ENCODE data around the gene TMEM150C. TPM values are rescaled to one million over a fixed set of nuclear protein-coding genes. Genes with fewer than 3 reads are reported as not detected.

TMEM150C gene
- total and polyA plus RNA-seq, 2 of the 4 experiments (the other 2 are of a cell fraction) = 0.10 to 0.36 TPM

DNA sequence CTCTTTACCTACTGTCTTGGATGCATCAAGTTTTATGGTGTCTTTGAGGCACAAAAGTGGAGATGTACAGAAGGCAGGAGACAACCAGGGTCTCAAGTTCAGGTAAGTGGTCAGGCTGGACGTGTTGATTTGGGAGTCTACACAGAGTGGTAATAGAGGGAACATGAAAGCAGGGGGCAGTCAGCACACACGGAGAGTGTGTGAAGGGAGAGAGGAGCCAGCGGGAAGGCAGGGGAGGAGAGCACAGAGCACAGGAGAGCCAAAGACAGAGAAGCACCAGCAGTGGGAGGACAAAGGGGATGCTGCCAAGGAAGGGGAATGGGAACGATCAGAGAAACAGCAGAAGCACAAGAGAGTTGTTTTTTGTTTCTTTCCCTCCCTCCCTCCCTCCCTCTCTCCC lies 32.9 kb downstream of the TMEM150C start:
- Histone ChIP-seq H2AK9ac (replicated peaks; ENCODE audit: low read depth, low read length, poor library complexity) (no peak overlapping the region), H2AK5ac (ENCODE audit: low read depth, low read length) (no peak overlapping the region), H3K79me1 (ENCODE audit: low read depth in 1 of 2, low read length in 2 of 2) (no peaks in the 10 kb centered on the region; a peak in 1 of 4 replicates), H3K4me2 (ENCODE audit: low read depth, low read length) (no peak overlapping the region), H3K4ac (ENCODE audit: low read depth, low read length) (no peak overlapping the region), H3K9me3 (ENCODE audit: control insufficient read depth, insufficient read depth, low read length) (no peaks in the 10 kb centered on the region), H3K18ac (ENCODE audit: low read depth, low read length) (no peak overlapping the region), H4K8ac (ENCODE audit: low read depth in 2 of 2, low read length in 2 of 2) (no peak overlapping the region), H3K27me3 (ENCODE audit: control insufficient read depth, insufficient read depth, low read length) (peaks cover 13% of the 10 kb centered on the region), H3K4me1 (ENCODE audit: control insufficient read depth, insufficient read depth, low read length) (no peaks in the 10 kb centered on the region), H4K20me1 (ENCODE audit: insufficient read depth, low read length) (no peaks in the 10 kb centered on the region), H2BK20ac (ENCODE audit: low read depth, low read length) (no peak overlapping the region), H3K9me1 (ENCODE audit: insufficient read depth, low read length) (no peaks in the 10 kb centered on the region), H2AFZ (replicated peaks; ENCODE audit: low read length, poor library complexity) (no peak overlapping the region), H2BK5ac (ENCODE audit: low read depth, low read length, poor library complexity, severe bottlenecking) (no peak overlapping the region), H3K23ac (ENCODE audit: low read depth, low read length) (no peak overlapping the region), H2BK120ac (ENCODE audit: low read depth, low read length) (no peak overlapping the region), H3K56ac (ENCODE audit: extremely low read depth, insufficient read depth, low read length) (no peak overlapping the region), H2BK15ac (ENCODE audit: low read depth, low read length) (no peak overlapping the region), H3K27ac (ENCODE audit: insufficient read depth, low read length) (no peak overlapping the region), H3K36me3 (ENCODE audit: control insufficient read depth, insufficient read depth, low read length) (no peaks in the 10 kb centered on the region), H3K14ac (replicated peaks; ENCODE audit: low read depth, low read length) (no peak overlapping the region), H3K9ac (ENCODE audit: low read depth, low read length) (no peak overlapping the region), H4K91ac (ENCODE audit: insufficient read depth, low read depth, low read length) (no peak overlapping the region), H4K5ac (ENCODE audit: low read depth, low read length) (no peak overlapping the region), H3K4me3 (ENCODE audit: insufficient read depth, low read depth, low read length) (no peak overlapping the region)
- ATAC-seq (ENCODE audit: low read depth) (no peak), DNase-seq (no peak)
- POLR2A ChIA-PET (ENCODE audit: unreplicated experiment) = no interaction called here
- intact Hi-C loops (cut with micrococcal nuclease) = no loop called here
- CTCF ChIA-PET = no interaction called here
- in situ Hi-C loops (cut with MboI; ENCODE audit: low sequenced_read_pairs) = no loop called here
- no TSS peak for BruUV-seq (replicated peaks)
- TF ChIP-seq, protein P1, sequence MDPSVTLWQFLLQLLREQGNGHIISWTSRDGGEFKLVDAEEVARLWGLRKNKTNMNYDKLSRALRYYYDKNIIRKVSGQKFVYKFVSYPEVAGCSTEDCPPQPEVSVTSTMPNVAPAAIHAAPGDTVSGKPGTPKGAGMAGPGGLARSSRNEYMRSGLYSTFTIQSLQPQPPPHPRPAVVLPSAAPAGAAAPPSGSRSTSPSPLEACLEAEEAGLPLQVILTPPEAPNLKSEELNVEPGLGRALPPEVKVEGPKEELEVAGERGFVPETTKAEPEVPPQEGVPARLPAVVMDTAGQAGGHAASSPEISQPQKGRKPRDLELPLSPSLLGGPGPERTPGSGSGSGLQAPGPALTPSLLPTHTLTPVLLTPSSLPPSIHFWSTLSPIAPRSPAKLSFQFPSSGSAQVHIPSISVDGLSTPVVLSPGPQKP (IDR thresholded peaks at IDR 0.05; ENCODE audit: borderline replicate concordance, low read depth, low read length) = no peak
- TF ChIP-seq NFE2L2 (IDR thresholded peaks at IDR 0.05; ENCODE audit: low read depth, low read length) (no peak), MAZ (IDR thresholded peaks at IDR 0.05; ENCODE audit: borderline replicate concordance, low read depth, low read length) (no peak), SMC3 (IDR thresholded peaks at IDR 0.05; ENCODE audit: low read depth, low read length) (no peak), BHLHE40 (IDR thresholded peaks at IDR 0.05; ENCODE audit: low read depth, low read length) (no peak), RFX5 (IDR thresholded peaks at IDR 0.05; ENCODE audit: low read depth, low read length) (no peak)
- TF ChIP-seq, protein P2, sequence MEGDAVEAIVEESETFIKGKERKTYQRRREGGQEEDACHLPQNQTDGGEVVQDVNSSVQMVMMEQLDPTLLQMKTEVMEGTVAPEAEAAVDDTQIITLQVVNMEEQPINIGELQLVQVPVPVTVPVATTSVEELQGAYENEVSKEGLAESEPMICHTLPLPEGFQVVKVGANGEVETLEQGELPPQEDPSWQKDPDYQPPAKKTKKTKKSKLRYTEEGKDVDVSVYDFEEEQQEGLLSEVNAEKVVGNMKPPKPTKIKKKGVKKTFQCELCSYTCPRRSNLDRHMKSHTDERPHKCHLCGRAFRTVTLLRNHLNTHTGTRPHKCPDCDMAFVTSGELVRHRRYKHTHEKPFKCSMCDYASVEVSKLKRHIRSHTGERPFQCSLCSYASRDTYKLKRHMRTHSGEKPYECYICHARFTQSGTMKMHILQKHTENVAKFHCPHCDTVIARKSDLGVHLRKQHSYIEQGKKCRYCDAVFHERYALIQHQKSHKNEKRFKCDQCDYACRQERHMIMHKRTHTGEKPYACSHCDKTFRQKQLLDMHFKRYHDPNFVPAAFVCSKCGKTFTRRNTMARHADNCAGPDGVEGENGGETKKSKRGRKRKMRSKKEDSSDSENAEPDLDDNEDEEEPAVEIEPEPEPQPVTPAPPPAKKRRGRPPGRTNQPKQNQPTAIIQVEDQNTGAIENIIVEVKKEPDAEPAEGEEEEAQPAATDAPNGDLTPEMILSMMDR (conservative IDR thresholded peaks at IDR 0.05; ENCODE audit: low read depth, low read length) = no peak
- WGBS, 2 experiments (ENCODE audit: extremely low coverage in 2 of 2, insufficient read length in 1 of 2) = no CpG with 5 or more reads among the region's 4 CpGs
- dilution Hi-C loops (cut with HindIII; ENCODE audit: low sequenced_read_pairs, unreplicated experiment) = no loop called here
